GM21381 (cell line): ENCODE measurements around the gene RGS9.
"Not testable (repeated sequence)": the region's sequence is repeated elsewhere in the genome, so short reads cannot be mapped to it uniquely, and the experiment has no call there.

ENCODE experiments used
- ATAC-seq: cut with Tn5 transposase; IDR thresholded peaks from one replicate; pipeline ENCODE4 v1.9.1; 2021; ENCODE audit warnings: mild to moderate bottlenecking, moderate library complexity; ENCODE audit not compliant: unreplicated experiment

Gene RGS9

GRCh38 chr17:65109990-65110680 lies 27.0 kb upstream of the RGS9 start:
- ATAC-seq = no peak

- ATAC-seq = no peak
Observed at GRCh38 chr17:65115839-65116238, 21.3 kb upstream of the RGS9 start.

- not testable (repeated sequence) for ATAC-seq
Observed at GRCh38 chr17:65116515-65116914, 20.7 kb upstream of the RGS9 start.

- ATAC-seq = no peak
Observed at GRCh38 chr17:65117384-65118035, 19.7 kb upstream of the RGS9 start.

- no peak for ATAC-seq
Observed at GRCh38 chr17:65121368-65121767, 15.8 kb upstream of the RGS9 start.

- no peak for ATAC-seq
Observed at GRCh38 chr17:65121916-65122806, 15.0 kb upstream of the RGS9 start.

- ATAC-seq = peak; percentile 72
Observed at GRCh38 chr17:65122836-65123756, 14.1 kb upstream of the RGS9 start.

- ATAC-seq = no peak
Observed at GRCh38 chr17:65123757-65124675, 13.2 kb upstream of the RGS9 start.

- no peak for ATAC-seq
Observed at GRCh38 chr17:65130832-65131231, 6.3 kb upstream of the RGS9 start.

- no peak for ATAC-seq
Observed at GRCh38 chr17:65131240-65131639, 5.9 kb upstream of the RGS9 start.

GRCh38 chr17:65131946-65132345 lies 5.2 kb upstream of the RGS9 start:
- ATAC-seq = no peak

GRCh38 chr17:65134035-65134434 lies 3.1 kb upstream of the RGS9 start:
- no peak for ATAC-seq

- no peak for ATAC-seq
Observed at GRCh38 chr17:65139101-65139764, 2.1 kb downstream of the RGS9 start.

GRCh38 chr17:65142247-65142646 lies 5.1 kb downstream of the RGS9 start:
- no peak for ATAC-seq

GRCh38 chr17:65143889-65144604 lies 6.9 kb downstream of the RGS9 start:
- no peak for ATAC-seq

GRCh38 chr17:65145743-65146142 lies 8.6 kb downstream of the RGS9 start:
- no peak for ATAC-seq

GRCh38 chr17:65147955-65148354 lies 10.8 kb downstream of the RGS9 start:
- no peak for ATAC-seq
